ENCODE data around the gene RNU1-3.
"Not testable (repeated sequence)": the region's sequence is repeated elsewhere in the genome, so short reads cannot be mapped to it uniquely, and the experiment has no call there.

RNU1-3 gene

DNA sequence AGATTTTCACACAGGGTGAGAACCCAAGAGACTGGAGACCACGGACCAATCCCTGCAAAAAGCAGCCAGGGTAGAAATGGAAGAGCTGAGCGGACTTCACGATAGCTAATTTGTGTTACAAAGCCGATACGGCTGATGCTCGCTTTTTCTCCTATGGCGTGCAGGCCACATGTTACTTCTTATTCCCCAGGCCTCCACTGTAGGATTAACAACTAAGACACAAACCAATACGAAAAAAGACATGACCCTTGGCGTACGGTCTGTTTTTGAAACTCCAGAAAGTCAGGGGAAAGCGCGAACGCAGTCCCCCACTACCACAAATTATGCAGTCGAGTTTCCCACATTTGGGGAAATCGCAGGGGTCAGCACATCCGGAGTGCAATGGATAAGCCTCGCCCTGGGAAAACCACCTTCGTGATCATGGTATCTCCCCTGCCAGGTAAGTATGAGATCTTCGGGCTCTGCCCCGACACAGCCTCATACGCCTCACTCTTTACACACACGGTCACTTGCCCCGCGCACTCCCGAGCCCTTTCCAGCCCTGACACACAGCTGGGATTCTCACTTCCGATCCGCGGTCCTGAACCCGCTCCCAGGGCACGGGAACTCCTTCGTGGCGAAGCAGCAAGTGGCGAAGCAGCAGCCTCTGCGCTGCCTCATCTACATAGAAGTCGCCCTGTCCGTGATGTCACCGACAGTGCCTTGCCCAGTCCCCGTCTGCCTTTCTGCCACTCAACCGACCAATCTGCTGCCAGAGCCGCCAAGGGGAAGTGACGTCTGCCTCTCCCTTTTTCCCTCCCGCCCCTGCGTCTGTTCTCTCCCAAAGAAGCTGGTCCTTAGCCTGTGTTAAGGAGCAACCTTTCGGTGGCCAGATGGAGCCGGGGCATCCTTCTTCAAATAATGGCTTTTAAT, at the start of gene RNU1-3:
TSS of gene RNU1-3 (minus strand) at position 447 of the 912 bp plus-strand sequence.
- DNase-seq = not testable (repeated sequence)

DNA sequence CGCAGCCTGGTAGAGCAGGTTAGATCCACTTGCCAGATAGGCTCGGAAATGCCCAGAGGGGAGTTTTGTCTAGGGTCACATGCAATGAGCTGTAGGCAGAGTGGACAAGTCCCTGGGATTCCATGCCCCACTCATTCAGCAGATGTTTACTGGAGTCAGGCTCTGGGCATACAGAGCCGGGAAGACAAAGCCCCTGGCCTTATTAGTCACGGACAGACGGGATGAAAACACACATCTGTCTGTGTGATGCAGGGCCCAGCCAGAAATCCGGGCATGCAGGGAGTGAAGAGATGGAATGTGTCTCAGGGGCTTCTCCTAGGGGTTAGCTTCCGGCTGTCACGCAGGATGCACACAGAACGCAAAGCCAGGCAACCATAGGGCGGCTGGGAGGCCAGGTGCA, 46.7 kb upstream of the RNU1-3 start:
- not testable (repeated sequence) for DNase-seq

DNA sequence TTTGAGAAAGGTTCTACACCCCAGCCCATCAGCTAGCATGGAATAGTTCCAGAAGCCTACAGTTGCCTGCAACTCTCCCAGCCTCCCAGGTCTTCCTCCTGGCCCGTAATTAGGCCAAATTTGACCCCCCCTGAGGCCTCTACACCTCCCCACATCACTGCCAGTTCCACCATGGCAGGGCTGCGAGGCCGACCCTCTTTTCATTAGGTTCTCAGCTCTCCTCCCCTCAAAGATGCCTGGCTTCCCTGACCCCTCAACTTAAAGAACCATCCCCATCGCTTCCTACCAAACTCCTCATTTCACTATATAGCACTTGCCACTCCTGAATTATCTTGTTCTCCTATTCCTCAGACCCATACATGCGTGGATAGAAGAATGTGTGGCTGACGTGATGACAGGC, 46.2 kb upstream of the RNU1-3 start:
- DNase-seq = not testable (repeated sequence)

DNA sequence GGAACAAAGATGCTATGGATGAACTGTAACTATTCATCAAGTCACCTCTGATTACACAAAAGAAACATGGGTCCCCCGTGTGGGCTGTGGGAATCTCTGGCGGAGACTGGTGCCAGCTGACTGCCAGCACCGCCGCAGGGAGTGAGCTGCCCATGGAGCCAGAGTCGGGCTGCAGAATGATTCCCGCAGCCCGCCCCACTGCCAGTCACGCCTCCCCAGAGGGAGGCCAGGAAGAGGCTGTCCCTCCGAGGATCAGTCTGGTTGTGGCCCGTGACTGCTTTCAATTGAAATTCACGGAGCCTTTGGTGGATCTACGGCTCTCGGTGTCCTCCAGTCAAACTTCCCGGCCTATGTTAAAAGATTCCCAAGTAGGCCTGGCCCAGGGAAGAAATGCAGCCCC, 45.8 kb upstream of the RNU1-3 start:
- not testable (repeated sequence) for DNase-seq

DNA sequence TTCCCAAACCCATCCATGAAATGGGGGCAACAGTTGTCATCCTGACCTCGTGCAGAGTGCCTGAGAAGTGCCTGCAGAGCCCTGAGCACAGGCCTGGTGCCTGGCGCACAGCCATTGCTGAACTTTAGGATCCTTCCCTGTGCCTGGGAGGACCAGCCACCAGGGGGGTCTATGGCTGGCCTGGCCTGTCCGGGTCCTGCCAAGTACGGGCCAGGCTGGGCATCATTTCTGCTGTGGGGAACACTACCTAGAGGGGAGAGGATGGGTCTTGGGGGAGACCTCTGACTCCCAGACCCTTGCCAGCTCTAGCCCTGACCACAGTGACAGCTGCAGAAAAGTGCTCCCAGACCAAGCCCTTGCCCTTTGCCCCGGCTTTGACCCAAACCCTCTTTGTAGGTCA, 45.4 kb upstream of the RNU1-3 start:
- not testable (repeated sequence) for DNase-seq

DNA sequence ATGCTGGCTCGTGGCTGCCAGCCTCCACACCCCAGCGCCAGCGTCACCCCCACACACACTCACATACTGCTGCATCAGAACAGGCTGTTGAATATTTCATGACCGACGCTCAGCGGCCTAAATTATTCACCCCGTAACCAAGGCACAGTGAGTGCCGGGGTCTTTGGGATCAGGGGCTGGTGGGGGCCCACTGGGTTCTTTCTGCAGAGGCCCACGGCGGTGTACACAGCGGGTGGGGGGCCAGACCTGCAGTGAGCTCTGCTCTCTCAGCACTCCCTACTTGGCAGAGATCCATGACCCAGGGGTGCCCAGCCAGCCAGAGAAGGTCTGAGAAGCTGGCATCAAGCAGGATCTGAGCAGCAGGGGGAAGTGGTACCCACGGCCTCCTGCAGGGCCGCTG, 43.9 kb upstream of the RNU1-3 start:
- DNase-seq = not testable (repeated sequence)

DNA sequence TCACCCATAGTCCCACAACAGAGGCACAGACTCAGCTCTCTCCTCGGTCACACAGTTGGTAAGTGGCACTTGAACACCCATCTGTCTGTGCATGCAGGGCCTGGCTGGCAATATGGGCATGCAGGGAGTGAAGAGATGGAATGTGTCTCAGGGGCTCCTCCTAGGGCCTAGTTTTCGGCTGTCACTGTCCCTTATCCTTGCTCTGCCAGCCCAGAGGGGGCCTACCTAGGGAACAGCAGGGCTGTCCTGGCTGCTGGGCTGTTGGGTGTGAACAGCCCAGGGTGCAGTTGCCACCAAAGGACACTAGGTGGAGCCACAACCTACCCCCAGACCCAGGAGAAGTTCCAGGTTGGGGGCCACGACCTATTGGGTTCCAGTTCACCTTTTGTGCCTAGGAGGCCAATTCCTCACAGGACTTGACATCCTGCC, 42.9 kb upstream of the RNU1-3 start:
- not testable (repeated sequence) for DNase-seq

DNA sequence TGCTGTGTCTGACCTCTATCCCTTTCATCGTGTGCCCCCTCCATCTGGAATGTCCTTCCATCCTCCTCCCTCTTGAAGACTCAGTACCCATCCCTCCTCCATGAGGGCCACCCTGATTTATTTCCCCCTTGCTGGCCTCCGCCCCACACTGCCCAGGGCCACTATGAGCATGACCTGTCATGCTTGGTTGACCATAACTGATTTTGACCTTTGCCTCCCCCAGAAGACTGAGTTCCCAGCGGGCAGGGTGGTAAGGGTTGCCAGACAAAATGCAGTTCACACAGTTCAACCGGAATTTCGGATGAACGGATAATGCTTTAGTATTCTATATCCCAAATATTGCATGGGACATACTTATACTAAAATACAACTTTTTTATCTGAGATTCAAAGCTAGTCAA, 42.0 kb upstream of the RNU1-3 start:
- DNase-seq = not testable (repeated sequence)

DNA sequence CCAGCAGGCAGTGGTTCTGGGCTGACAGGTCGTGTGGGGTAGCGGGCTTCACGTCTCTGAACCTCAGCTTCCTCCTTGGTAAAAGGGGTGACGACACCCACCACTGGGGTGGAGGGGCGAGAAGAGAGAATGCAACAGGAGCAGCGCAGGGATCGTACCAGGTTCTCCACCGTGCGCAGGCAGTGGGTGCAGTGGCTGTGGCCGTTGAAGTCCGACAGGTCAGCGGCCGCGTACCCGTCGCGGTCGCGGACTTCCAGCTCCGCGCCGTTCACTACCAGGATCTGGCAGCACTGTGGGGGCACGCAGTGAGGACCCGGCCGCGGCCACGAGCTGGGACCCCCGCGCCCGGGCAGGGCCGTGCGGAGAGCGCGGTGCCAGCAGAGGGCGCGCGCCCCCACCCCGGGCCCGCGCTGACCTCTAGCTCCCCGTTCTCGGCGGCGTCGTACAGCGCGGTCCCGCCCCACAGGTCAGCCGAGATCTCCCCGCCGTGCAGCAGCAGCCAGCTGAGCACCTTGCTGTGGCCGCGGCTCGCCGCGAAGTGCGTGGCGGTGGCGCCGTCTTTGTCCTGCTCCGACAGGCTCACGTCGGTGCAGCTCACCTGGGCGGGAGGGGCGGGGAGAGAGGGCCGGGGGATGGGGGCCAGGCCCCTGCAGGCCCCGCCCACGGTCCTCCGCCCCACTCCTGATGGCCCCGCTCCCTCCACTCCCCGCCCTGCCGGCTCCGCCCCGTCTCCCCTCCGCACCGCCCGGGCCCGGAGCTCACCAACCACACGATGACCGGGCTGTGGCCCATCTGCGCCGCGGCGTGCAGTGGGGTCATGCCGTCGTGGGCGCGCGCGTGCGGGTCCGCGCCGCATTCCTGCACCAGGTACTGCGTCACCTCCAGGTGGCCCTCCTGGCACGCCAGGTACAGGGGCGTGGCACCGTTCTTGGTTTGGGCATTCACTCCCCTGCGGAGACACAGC, 40.7 kb upstream of the RNU1-3 start:
- not testable (repeated sequence) for DNase-seq

DNA sequence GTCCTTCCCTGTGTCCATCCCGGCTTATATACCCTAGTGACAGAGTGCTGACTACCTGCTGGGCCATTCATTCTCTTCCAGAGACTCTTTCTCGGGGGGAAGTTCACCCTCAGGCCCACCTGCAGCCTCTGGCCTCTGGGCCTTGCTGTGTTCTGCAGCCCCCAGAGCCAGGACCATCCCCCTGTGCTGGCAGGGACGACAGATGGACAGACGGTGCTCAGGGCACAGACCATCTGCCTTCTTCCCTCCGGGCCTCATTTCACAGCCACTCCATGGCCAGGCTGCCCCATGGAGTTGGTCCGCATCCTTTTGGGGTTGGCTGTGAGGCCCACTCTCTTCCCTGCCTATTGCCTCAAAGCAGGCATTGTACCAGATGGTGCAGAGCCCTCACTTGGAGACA, 39.6 kb upstream of the RNU1-3 start:
- not testable (repeated sequence) for DNase-seq

DNA sequence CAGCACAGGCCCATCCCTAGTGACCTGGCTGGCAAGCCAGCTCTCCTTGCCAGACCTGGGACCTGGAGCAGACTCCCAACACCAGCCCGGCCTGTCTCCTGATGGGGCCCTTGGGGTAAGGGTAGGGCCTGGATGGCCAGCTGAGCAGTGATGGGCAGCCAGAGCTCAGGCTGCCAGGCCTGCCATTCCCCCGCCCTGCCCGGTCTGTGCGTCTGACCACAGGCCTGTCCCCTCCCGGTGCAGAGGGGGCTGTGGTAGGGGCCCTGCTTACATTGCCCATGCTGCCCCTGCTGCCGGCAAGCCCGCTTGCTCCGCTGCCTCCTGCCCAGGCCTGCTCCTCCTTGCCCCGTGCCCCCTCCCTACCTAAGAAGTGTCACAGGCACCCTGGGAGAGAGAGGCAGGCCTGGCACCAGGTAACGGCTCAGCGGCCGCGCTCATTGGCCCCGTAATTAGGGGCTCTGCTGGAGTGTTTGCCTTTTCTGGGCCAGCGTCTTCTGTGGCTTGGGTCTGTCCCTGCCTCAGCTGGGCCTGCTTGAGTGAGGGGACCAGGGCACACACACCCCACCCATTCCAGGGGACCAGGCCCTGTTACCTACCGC, 37.9 kb upstream of the RNU1-3 start:
- DNase-seq = not testable (repeated sequence)

DNA sequence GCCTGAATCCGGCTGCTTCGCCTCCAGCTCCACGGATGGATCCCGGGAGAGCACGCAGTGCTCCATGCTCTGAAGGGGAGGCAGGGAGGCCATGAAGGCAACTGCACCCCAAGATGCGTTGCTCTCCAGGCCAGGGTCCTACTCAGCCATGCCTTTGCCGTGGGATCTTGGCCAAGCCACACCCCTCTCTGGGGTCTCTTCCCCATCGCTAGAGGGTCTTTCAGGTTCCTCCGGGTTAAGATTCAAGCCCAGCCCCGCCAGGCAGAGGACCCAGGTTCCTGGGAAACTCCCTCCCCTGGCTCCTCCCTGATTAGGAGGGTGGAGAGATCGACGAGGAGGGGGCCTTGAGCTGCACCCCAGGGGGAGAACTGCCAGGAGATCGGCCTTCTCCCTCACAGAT, 37.3 kb upstream of the RNU1-3 start:
- not testable (repeated sequence) for DNase-seq

DNA sequence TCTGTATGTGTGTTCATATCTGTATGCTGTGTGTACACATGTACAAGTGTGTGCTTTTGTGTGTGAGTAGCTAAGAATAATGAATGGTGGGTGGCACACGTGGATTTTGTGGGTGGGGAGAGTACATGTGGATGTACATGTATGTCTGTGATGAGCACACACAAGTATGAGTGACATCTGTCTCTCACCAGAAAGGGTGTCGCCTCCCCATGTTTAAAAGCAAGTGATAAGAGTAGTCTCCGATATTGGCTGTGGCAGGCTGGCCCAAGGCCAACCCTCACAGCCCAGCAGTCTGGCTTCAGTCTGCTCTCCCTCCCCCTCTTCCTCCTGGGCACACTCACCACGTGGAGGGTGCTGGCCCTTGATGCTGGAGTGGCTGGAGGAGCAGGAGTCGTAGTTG, 36.9 kb upstream of the RNU1-3 start:
- DNase-seq = not testable (repeated sequence)

DNA sequence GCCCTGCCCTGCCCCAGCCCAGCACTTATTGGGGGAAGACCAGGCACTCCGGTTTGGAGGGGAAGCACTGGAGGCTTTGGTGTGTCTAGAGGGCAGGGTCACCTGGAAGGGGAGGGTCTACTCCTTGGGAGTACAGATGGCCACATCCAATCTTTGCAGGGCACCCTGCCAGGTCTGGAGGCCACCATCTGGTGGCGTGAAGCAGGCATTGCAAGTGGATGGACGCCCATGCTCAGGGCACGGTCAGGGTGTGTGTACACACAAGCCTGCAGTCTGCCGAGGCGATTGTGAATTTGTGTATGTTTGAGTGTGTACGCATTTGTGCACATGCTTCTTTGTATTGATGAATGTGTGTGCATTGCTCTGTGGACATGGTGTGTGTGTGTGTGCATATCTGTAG, 36.4 kb upstream of the RNU1-3 start:
- not testable (repeated sequence) for DNase-seq

DNA sequence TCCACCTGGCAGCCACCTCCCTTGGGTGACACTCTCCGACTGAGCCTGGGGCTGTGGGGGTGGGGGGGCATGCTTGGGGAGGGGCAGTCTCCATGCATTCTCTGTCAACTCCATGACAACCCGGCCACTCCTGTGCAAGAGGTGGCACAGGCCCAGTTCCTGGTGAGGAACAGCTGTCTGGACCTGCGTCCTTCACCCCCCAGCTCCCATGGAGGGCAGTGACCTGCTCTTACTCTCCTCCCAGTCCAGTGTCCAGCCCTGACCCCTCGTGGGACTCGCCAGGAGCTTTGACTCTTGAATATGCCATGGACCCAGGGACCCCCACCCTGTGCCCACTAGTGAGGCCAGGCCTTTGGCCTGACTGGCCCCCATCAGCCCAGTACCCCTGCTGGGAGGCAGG, 35.5 kb upstream of the RNU1-3 start:
- not testable (repeated sequence) for DNase-seq

DNA sequence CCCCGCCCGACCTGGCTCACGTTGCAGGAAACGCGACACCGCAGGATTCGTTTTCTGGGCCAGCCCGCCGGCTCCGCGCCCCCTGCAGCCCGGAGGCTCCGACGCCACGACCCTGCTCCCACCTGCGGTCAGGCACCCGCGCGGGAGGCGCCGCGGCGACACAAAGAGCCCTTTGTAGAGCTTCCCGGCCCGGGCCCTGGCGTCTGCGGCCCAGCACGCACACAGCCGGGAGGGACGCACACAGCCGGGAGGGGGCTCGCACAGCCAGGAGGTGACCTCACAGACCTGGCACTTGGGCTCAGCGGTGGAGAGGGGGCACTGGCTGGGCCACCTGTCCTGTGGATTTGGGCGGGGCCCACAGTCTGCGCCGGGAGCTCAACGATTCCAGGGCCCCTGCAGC, 34.4 kb upstream of the RNU1-3 start:
- not testable (repeated sequence) for DNase-seq

DNA sequence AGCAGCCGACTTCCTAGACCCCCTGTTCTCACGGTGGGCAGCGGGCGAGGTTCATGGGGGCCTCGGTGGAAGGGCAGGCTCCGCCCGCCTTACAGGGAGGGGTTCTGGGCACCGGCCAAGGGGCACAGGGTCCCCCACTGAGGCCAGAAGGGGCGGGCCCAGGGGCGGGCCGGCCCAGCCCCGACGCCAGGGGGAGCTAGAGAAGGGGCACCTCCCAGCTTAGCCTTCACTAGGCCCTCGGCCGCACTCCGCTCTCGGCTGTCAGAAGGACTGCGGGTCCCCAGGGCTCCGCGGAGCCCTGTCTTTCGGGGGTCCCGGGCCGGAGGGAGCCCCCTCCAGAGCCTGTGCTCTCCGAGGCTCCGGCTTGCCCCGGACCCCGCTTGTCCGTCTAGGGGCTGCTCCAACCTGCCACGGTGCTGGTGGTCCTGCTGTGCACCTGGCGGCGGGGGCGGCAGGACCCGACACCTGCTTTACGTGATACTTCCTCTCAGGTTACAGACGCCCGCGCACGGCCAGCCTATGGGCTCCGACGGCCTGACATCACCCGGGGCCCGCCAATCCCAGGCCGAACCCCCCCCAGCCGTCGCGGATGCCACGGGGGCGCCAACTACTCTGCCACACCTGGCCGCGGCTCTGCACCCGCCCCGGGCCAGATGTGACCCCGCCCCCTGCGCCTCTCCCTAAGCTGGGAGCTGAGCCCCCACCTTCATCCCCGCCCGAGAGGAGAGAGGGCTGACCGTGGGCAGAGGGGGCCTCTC, 33.6 kb upstream of the RNU1-3 start:
- not testable (repeated sequence) for DNase-seq

DNA sequence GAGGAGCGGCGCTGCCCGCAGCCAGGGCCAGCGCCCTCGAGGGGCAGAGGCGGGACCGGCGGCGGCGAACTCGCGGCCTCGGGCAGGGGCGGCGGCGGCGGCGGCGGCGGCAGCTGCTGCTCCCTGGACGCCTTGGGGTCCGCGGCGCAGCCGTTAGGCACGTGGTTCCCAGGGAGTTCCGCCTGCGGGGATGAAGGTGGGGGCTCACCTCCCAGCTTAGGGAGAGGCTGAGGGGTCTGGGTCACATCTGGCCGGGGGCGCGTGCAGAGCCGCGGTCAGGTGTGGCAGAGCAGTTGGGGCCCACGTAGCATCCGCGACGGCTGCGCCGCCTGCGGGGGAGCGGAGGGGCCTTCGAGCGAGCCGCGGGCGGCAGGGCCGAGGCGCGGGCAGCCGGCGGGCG, 32.7 kb upstream of the RNU1-3 start:
- not testable (repeated sequence) for DNase-seq

DNA sequence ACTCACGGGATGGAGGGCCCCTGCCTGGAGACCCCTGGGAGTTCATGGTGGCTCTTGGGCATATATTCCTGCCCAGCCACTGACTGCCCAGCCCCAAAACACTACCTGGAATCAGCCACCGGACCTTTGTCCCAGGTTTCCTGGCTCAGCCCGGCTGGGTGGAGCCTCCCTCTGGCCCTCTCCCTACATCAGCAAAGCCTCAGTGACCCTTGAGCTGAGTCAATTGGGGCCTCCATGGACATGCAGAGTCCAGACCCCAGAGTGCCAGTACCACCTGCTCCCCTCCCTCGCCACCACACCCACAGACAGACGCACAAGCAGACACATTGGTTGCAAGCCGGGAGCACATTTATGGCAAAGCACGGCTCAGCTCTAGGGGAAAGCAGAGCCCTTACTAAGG, 30.4 kb upstream of the RNU1-3 start:
- not testable (repeated sequence) for DNase-seq

DNA sequence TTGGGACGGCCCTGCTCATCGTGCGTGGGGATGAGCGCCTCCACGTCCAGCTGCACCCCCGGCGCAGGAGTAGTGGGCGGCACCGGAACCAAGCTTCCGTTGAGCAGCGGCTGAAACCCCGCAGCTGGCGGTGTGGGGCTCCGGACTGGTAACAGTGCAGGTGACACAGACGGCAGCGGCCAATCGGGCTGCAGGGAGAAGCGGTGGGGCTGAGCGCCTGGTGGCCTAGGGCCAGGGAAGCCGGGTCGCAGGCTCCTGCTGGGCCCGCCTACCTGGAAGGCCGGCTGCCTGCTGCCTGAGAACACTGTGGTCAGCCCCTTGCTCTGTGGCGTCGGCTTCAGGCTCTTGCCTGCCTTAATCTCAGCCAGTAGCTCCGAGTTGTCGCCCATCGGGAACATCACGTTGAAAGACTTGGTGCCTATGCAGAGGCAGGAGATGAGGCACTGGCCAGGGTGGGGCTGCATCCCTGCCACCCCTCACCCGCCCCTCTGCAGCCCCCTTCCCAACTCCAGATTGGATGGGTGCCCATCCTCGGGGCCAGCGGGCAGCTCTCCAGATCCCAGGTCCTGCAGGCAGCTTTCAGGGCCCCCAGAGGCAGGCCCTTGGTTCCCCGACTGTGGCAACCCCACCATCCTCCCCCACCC, 29.9 kb upstream of the RNU1-3 start:
- not testable (repeated sequence) for DNase-seq

DNA sequence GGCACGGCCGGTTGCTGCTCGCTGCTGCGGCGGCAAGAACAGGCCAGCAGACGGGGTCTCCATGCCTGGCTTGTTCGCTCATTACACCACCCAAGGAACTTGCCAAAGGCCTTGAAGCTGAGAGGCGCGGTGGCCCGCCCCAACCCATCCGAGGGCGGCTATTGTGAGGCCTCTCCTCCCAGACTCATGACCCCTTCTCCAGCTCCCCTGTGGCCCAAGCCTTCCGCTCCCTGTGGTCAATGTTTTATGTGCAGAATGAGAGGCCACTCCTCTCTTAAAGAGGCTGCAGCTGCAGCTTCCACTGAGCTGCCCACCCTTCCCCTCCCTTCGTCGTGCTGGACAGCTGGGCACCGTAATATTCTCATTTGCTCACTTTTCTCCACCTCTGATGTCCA, 27.6 kb upstream of the RNU1-3 start:
- DNase-seq = not testable (repeated sequence)
